ENCODE measurements around the gene RABGAP1L. TPM values are rescaled to one million over a fixed set of nuclear protein-coding genes. Genes with fewer than 3 reads are reported as not detected.

Gene RABGAP1L
- total RNA-seq, 2 donors from 2014 or later = 51.4 to 124 TPM

GRCh38 chr1:174761335-174761734 is 602.0 kb downstream of the RABGAP1L start:
- 89 to 90% methylated on average over 7 to 16 of the region's 19 CpGs for WGBS, 2 donors
- ATAC-seq = no peak
- intact Hi-C loops (cut with DNase I) = no loop called here

GRCh38 chr1:174761901-174762585 is 602.7 kb downstream of the RABGAP1L start:
- intact Hi-C loops (cut with DNase I) = no loop called here
- Histone ChIP-seq H3K4me1 (no peaks in the 10 kb centered on the region), H3K27ac (no peak overlapping the region), H3K36me3 (replicated peaks in 1 of 2; ENCODE audit: insufficient read depth in 1 of 2, low read depth in 2 of 2) (no peaks in the 10 kb centered on the region), H3K27me3 (no peaks in the 10 kb centered on the region), H3K4me3 (no peak overlapping the region), H3K9me3 (no peaks in the 10 kb centered on the region)
- 90 to 95% methylated on average over 4 of the region's 4 CpGs for WGBS, 2 donors
- no peak for DNase-seq
- ATAC-seq = no peak
- TF ChIP-seq, protein P1, sequence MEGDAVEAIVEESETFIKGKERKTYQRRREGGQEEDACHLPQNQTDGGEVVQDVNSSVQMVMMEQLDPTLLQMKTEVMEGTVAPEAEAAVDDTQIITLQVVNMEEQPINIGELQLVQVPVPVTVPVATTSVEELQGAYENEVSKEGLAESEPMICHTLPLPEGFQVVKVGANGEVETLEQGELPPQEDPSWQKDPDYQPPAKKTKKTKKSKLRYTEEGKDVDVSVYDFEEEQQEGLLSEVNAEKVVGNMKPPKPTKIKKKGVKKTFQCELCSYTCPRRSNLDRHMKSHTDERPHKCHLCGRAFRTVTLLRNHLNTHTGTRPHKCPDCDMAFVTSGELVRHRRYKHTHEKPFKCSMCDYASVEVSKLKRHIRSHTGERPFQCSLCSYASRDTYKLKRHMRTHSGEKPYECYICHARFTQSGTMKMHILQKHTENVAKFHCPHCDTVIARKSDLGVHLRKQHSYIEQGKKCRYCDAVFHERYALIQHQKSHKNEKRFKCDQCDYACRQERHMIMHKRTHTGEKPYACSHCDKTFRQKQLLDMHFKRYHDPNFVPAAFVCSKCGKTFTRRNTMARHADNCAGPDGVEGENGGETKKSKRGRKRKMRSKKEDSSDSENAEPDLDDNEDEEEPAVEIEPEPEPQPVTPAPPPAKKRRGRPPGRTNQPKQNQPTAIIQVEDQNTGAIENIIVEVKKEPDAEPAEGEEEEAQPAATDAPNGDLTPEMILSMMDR (IDR thresholded peaks at IDR 0.05) = no peak

More at GRCh38 chr1:174761335-174761734, 602.0 kb downstream of the RABGAP1L start:
- Histone ChIP-seq H3K27ac (no peak overlapping the region), H3K4me1 (no peaks in the 10 kb centered on the region), H3K27me3 (no peaks in the 10 kb centered on the region), H3K4me3 (no peak overlapping the region), H3K36me3 (replicated peaks in 1 of 2; ENCODE audit: insufficient read depth in 1 of 2, low read depth in 2 of 2) (no peaks in the 10 kb centered on the region), H3K9me3 (no peaks in the 10 kb centered on the region)
- no peak for TF ChIP-seq POLR2A (IDR thresholded peaks at IDR 0.05)
- TF ChIP-seq, protein P1 (IDR thresholded peaks at IDR 0.05) = no peak
- DNase-seq = no peak

GRCh38 chr1:174764191-174764590 is 604.9 kb downstream of the RABGAP1L start:
- no peak for TF ChIP-seq POLR2A (IDR thresholded peaks at IDR 0.05)
- TF ChIP-seq, protein P1 (IDR thresholded peaks at IDR 0.05) = no peak
- WGBS, 2 donors = 73% methylated on average over 2 of the region's 2 CpGs
- Histone ChIP-seq H3K4me3 (no peak overlapping the region), H3K36me3 (replicated peaks in 1 of 2; ENCODE audit: insufficient read depth in 1 of 2, low read depth in 2 of 2) (no peaks in the 10 kb centered on the region), H3K9me3 (no peaks in the 10 kb centered on the region), H3K27me3 (no peaks in the 10 kb centered on the region), H3K4me1 (no peaks in the 10 kb centered on the region), H3K27ac (no peak overlapping the region)
- intact Hi-C loops (cut with DNase I) = no loop called here
- no peak for ATAC-seq
- no peak for DNase-seq

GRCh38 chr1:174766727-174767126 is 607.4 kb downstream of the RABGAP1L start:
- intact Hi-C loops (cut with DNase I) = no loop called here
- DNase-seq (no peak), ATAC-seq (no peak)
- Histone ChIP-seq H3K36me3 (replicated peaks in 1 of 2; ENCODE audit: insufficient read depth in 1 of 2, low read depth in 2 of 2) (no peaks in the 10 kb centered on the region), H3K4me3 (no peak overlapping the region), H3K27me3 (no peaks in the 10 kb centered on the region), H3K4me1 (no peaks in the 10 kb centered on the region), H3K27ac (no peak overlapping the region), H3K9me3 (no peaks in the 10 kb centered on the region)
- TF ChIP-seq, protein P1 (IDR thresholded peaks at IDR 0.05) = no peak
- TF ChIP-seq POLR2A (IDR thresholded peaks at IDR 0.05) = no peak
- WGBS, 2 donors = 88 to 100% methylated on average over 2 of the region's 2 CpGs

DNA sequence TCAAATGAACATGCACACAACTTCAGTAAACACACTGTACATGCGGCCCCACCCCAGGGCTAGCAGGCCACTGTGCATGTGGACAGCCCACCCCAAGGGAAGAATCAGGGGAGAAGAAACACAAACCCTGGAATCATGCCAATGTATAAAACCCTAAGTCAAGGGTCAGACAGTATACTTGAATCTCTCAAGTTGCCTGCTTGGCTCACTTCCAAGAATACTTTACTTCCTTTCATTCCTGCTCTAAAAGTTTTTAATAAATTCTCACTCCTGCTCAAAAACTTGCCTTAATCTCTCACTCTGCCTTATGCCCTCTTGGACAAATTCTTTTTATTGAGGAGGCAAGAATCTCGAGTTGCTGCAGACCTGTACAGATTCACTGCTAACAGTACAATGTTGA is 609.2 kb downstream of the RABGAP1L start:
- ATAC-seq (no peak), DNase-seq (no peak)
- no peaks in the 10 kb centered on the region for H3K9me3 ChIP-seq
- no peaks in the 10 kb centered on the region for H3K4me1 ChIP-seq
- no peak overlapping the region for H3K4me3 ChIP-seq
- H3K27ac ChIP-seq = no peak overlapping the region
- 21 to 42% methylated on average over 2 of the region's 2 CpGs for WGBS, 2 donors
- intact Hi-C loops (cut with DNase I) = no loop called here
- H3K27me3 ChIP-seq = no peaks in the 10 kb centered on the region
- H3K36me3 ChIP-seq (replicated peaks in 1 of 2; ENCODE audit: insufficient read depth in 1 of 2, low read depth in 2 of 2) = no peaks in the 10 kb centered on the region
- no peak for TF ChIP-seq POLR2A (IDR thresholded peaks at IDR 0.05)
- TF ChIP-seq, protein P1 (IDR thresholded peaks at IDR 0.05) = no peak

Measured in body of pancreas (tissue), 4 donors.